HEK293T (cell line): ENCODE measurements around the gene KCNG2.

ENCODE experiments used
- FOXM1 ChIP-seq: fragments of 450-650 bp; IDR thresholded peaks from 2 replicates; pipeline ENCODE4 v1.6.1; 2017; ENCODE audit warnings: mild to moderate bottlenecking, borderline replicate concordance
- NFRKB ChIP-seq: fragments of 450-650 bp; IDR thresholded peaks from 2 replicates; pipeline ENCODE4 v1.6.1; 2016; ENCODE audit warnings: mild to moderate bottlenecking, moderate library complexity
- ZNF384 ChIP-seq: fragments of 450-650 bp; IDR thresholded peaks from 2 replicates; pipeline ENCODE4 v1.6.1; 2016

GRCh38 chr18:79772108-79772864 is 25.5 kb upstream of the KCNG2 start:
- TF ChIP-seq ZNF384 (no peak), FOXM1 (no peak), NFRKB (no peak)
